ENCODE measurements around the gene RGMA.

The RGMA gene

GRCh38 chr15:93019090-93019489 lies 69.9 kb downstream of the RGMA start:
- DNase-seq (ENCODE audit: low read depth in 2 of 3, low spot score in 2 of 3) = no peak

- no peak for DNase-seq (ENCODE audit: low read depth in 2 of 3, low spot score in 2 of 3)
These were observed 70.4 kb downstream of the RGMA start for GRCh38 chr15:93018574-93018973.

GRCh38 chr15:93017526-93017925 lies 71.5 kb downstream of the RGMA start:
- DNase-seq (ENCODE audit: low read depth in 2 of 3, low spot score in 2 of 3) = no peak

- no peak for DNase-seq (ENCODE audit: low read depth in 2 of 3, low spot score in 2 of 3)
These were observed 76.2 kb downstream of the RGMA start for GRCh38 chr15:93012786-93013185.

DNA sequence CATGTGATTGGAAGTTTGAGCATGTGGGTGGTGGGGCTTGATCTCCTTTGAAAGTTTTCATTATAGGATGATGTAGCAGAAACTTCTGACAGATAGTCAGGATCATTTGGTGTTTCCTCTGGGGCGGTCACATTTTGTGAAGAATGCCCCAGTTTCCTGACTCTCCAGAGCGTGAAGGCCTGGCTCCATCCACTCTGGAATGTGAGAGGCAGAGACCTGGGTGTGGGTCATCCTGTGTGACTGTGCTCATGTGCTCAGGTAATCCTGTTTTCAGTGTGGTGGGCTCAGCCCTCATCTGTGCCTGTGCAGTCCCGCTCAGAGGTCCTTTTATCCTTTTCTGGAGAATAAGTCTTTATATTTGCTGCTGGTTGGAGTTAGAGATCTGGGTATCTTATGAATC lies 81.0 kb downstream of the RGMA start:
- no peak for DNase-seq (ENCODE audit: low read depth in 2 of 3, low spot score in 2 of 3)

DNA sequence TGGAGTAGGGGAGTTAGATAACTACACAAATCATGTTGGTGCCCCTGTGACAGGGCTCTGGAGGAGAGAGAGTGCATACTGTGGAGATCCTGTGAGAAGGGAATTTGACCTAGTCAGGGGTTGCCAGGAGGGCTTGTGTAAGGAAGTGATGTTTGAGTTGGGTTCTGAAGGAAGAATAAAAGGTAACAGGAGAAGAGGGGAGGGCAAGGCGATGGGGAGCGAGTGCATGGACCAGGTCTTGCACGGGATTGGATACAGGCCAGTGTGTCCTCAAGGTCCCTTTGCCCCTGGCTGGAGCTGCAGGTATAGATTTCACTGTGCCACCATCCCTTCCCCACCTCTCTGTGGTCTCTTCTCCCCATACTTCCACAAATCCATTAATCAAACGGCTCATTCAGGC lies 83.9 kb downstream of the RGMA start:
- no peak for DNase-seq (ENCODE audit: low read depth in 2 of 3, low spot score in 2 of 3)

- no peak for DNase-seq (ENCODE audit: low read depth in 2 of 3, low spot score in 2 of 3)
These were observed 87.1 kb downstream of the RGMA start for GRCh38 chr15:93001881-93002280.

- no peak for DNase-seq (ENCODE audit: low read depth in 2 of 3, low spot score in 2 of 3)
These were observed 87.9 kb downstream of the RGMA start for GRCh38 chr15:93001156-93001555.

DNA sequence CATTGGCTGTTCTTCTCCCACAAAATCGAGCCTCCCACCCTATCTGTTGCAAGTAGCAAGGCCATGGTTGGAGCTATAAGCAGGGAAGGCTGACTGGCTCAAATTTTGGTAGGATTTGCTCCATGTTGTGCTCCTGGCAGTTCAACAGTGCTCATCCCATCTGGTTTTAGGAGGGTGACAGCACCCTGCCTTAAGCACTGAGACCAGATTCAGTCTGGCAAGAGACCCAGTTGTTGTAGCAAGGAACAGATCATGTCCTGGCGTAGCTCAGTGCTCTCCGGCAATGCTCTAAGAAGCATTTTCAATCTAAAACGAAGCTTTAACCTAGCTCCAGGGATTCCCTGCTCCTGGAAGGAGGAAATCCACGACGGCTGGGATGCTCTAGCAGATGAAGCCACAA lies 91.2 kb downstream of the RGMA start:
- no peak for DNase-seq (ENCODE audit: low read depth in 2 of 3, low spot score in 2 of 3)

DNA sequence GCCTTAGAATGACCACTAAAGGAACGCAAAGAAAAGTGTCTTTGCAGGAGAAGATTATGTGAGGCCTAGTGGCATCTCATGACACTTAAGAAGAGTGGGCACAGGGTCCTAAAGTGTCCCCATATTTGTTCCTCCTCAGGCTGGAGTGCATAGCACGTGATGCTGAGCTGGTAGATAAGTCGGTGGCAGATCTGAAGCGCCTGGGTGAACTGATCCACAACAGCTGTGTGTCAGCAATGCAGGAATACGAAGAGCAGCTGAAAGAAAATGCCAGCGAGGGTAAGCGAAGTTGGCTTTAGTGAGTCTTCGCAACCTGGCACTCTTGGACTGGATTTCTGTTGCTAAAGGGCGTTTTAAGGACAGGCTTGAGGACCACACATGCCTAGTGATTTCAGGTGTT lies 96.3 kb downstream of the RGMA start:
- no peak for DNase-seq (ENCODE audit: low read depth in 2 of 3, low spot score in 2 of 3)

- no peak for DNase-seq (ENCODE audit: low read depth in 2 of 3, low spot score in 2 of 3)
These were observed 99.0 kb downstream of the RGMA start for GRCh38 chr15:92990031-92990430.

GRCh38 chr15:92989470-92989869 lies 99.5 kb downstream of the RGMA start:
- DNase-seq (ENCODE audit: low read depth in 2 of 3, low spot score in 2 of 3) = no peak
